DMS153 treated with DMSO at 0.1 percent for 48 hours (cell line): ENCODE data around the gene GPR142.

Experiments used
- DNase-seq: peaks from one replicate; lab custom pipeline; 2025; ENCODE audit not compliant: unreplicated experiment; lab: John Stamatoyannopoulos, UW

Gene GPR142

DNA sequence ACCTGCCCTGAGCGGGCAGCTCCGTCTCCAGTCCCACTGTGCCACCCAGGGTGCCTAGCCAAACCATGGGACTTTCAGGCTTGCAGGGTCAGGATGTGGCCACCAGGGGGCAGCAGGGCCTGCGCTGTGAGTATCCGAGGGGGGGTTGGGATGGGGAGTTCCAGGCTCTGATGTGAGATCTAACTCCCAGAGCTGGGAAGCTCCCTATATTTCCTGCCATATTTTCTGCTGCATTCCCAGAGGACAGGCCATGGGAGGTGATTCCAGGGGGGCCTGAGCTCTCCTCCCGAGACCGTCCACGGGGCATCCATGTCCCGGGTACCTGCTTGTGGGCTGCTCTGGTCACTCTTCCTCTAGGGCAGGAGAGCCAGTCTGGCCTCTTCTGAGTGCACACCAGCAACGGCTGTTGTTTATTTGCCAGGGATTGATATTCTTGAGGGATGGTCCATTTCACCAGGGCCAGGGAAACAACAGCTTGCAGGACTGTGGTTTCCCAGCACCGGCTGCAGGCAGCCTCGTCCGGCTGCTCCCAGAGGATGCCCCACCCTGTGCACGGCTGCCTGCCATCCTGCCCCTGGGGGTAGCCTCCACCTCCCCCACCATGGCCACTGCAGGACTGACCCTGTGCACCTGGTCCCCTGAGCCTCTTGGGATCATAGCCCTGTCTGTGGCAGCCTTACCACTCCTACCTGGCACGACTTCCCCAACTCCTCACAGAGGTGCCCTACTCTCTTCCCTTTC is 1.2 kb downstream of the GPR142 start:
- DNase-seq: peak; percentile 41

DNA sequence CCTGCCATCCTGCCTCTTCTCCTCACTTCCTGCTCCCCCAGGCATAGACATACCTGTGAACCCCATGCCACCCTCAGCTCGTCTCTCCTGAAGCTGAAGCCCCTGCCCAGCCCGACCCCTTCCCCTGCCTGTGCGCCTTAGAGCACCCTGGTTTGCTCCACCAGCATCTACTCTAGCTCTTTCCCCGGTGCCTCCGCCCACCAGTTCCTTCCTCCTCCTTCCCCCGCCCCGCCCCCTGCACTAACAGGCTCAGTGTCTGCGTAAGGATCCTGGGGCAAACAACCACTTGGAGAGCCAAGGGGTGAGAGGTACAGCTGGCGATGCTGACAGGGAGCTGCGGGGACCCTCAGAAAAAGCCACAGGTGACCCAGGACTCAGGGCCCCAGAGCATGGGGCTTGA is 1.9 kb downstream of the GPR142 start:
- no peak for DNase-seq

GRCh38 chr17:74369665-74370490 is 2.6 kb downstream of the GPR142 start:
- no peak for DNase-seq

- DNase-seq: no peak
Measured at GRCh38 chr17:74371653-74372147, 4.4 kb downstream of the GPR142 start.

GRCh38 chr17:74372426-74372825 is 5.1 kb downstream of the GPR142 start:
- DNase-seq: no peak

DNA sequence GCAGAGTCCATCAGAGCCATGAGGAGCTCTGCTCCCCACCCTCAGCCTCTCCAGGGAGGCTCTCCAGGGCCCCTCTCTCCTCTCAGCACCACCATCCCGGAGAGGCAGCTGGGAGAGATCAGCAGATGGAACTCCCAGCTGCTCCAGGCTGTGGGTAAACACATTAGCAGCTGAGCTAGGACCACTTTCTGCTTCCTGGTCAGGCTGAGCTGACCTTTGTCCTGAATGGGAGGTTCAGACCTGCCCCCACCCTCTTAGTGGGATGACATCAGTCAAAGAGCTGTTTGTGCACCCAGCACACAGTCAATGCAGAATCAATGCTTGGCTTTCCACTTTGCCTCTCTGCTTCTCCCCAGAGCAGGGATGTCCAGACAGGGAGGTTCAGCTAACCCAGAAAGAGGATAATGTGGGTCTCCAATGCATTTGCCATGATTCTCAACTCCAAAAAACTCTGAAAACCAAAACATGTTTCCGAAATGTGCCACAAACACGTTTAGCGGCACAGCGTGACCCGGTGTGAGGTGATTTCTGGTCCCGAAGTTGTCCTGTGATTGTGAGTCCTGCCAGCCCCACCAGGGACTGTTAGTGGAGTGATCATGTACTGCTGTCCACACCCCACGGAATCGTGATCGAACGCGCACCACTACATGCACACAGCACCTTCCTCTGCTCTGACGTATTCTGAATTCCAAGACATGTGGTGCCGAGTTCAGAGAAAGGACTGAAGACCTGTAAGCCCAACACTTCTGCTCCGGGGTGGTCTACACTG is 6.7 kb downstream of the GPR142 start:
- DNase-seq: peak; percentile 16

GRCh38 chr17:74374858-74375257 is 7.6 kb downstream of the GPR142 start:
- no peak for DNase-seq

- peak; percentile 62 for DNase-seq
Measured at GRCh38 chr17:74379495-74380085, 12.3 kb downstream of the GPR142 start.

DNA sequence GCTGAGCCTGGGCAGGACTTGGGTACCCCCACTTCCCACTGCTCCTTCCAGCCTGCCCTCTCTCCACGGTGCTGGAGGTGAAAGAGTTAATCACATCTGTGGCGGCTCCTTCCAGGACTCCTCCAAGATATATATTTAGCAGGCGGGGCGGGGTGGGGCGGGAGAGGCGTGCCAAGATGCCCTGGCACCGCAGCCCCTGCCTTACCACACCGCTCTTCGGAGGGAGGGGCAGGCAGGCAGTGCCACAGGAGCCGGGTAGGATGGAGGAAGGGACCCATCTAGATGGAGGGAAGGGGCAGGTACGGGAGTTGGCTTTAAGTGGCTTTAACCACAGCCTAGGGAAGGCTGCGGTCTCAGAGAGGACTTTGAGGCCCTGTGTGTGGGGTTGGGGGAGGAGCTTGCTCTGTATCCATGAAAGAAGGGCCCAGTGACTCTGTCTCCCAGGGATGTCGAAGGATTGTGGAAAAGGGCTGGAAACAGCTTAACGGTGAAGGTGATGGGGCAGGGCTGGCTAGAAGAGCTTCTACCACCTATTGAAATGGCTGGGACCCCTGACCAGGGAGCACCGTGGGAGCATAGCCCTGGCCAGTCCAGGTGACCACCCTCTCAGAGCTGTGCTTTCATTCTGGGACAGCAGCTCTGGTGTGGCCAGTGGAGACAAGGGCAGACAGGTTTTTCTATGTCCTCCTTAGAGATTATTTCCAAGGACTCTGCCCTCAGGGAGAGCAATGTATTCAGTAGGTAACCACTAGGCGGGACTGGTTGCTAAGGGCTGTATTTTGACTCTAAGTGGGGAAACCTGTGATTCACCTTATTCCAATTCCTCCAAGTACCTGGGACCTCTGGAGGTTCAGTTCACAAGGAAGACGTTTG is 13.0 kb downstream of the GPR142 start:
- DNase-seq: no peak

DNA sequence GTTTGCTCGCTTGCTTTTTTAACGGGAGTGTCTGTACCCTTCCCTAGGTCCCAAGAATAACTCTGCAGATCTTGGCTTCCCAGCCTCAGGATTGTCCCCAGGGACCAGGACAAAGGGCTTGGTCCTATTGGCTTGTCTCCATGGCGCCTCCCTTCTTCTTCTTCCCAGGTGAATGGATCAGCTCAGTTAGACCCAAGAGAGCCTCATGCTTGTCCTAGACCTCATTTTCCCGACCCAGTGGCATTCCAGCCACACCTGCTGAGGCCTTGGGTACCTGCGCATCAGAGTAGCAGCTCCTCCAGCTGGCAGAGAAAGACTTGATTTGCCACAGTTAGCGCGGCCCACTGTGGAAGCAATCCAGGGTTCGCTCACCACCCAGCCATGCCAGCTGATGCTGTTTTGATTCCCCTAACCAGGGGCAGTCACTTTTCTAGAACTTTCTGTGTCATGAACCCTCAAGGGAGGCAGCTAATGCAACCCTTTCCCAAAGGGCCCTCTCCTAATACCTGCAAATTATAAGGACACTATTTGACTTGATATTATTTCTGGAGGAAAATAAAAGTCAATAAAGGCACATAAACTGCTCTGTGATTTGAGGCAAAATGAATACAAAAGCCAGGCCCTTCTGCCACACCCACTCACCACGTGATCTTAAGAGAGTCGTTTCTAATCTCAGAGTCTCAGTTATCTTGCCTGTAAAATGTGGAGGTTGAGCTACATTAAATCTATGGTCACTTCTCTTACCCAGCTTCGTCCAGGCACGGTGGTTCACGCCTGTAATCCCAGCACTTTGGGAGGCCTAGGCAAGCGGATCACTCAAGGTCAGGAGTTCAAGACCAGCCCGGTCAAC is 13.9 kb downstream of the GPR142 start:
- no peak for DNase-seq

GRCh38 chr17:74383141-74383540 is 15.8 kb downstream of the GPR142 start:
- no peak for DNase-seq

DNA sequence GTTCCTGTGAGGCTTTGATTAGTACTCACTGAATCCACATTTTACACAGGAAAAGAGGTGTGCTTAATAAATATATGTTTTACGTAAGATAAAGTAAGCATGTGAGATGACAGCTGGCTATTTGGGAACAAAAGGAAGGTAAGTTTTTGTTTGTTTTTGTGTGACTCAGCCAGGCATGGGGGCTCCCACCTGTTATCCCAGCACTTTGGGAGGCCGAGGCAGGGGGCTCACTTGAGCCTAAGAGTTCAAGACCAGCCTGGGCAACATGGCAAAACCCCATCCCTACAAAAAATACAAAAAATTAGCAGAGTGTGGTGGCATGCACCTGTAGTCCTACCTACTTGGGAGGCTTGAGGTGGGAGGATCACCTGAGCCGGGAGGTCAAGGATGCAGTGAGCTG is 17.9 kb downstream of the GPR142 start:
- no peak for DNase-seq

- no peak for DNase-seq
Measured at GRCh38 chr17:74386386-74386785, 19.1 kb downstream of the GPR142 start.

- no peak for DNase-seq
Measured at GRCh38 chr17:74387365-74388218, 20.3 kb downstream of the GPR142 start.

GRCh38 chr17:74389084-74389753 is 21.9 kb downstream of the GPR142 start:
- DNase-seq: no peak

GRCh38 chr17:74389937-74390679 is 22.8 kb downstream of the GPR142 start:
- DNase-seq: no peak
